ENCODE results near the gene PACS2. TPM values are rescaled to one million over a fixed set of nuclear protein-coding genes. Genes with fewer than 3 reads are reported as not detected.

Gene PACS2
- total RNA-seq, 1 donor from 2014 or later, result 48.0 TPM

DNA sequence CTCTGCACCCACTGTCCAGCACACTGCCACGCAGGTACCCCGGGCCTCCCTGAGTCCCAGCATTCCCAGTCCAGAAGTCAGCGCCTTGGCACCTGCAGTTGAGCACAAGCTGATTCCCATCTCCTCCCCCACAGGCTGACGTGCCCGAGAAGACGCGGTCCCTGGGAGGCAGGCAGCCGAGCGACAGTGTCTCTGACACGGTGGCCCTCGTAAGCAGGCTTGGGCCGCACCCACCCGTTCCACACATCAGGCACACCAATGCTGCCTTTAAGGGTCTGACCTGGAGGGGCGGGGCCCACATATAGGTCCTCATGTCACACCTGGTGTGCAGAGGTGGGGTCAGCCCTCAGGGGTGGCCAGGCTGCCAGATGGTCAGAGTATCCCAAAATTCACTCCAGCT lies 65.4 kb downstream of the PACS2 start:
- ATAC-seq (ENCODE audit: low read depth), result no peak
- peaks cover 8% of the 10 kb centered on the region for H3K4me1 Mint-ChIP-seq
- no peak overlapping the region for H3K4me3 Mint-ChIP-seq
- ChIA-PET CTCF (no interaction called here), POLR2A (interaction anchor here (1.1 kb wide), 1 partner anchor 17 kb away, joined by 3 read pairs; no protein-coding TSS in a partner anchor)
- TF ChIP-seq CTCF (IDR thresholded peaks at IDR 0.05), result no peak
- no peak for DNase-seq
- H3K27ac Mint-ChIP-seq, result no peak overlapping the region
- intact Hi-C loops (cut with micrococcal nuclease), result no loop called here
- H3K9me3 Mint-ChIP-seq, result no peaks in the 10 kb centered on the region
- H3K36me3 Mint-ChIP-seq (ENCODE audit: low read depth), result peaks cover 8% of the 10 kb centered on the region
- no peaks in the 10 kb centered on the region for H3K27me3 Mint-ChIP-seq

DNA sequence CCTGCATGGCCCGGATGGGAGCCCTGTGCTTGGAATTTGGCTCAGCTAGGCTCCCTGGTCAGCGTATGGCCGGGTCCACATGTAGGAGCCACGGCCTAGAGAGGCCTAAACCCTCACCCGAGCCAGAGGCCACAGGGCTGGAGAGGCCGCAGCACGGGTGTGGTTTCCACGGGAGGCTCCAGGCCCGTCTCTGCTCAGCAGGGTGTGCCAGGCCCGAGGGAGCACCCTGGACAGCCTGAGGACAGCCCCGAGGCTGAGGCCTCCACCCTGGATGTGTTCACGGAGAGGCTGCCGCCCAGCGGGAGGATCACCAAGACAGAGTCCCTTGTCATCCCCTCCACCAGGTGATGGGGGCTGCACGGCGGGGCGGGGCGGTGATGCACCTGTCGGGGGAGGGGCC lies 66.2 kb downstream of the PACS2 start:
- peaks cover 8% of the 10 kb centered on the region for H3K36me3 Mint-ChIP-seq (ENCODE audit: low read depth)
- DNase-seq, result no peak
- no peak for TF ChIP-seq CTCF (IDR thresholded peaks at IDR 0.05)
- intact Hi-C loops (cut with micrococcal nuclease), result no loop called here
- no peaks in the 10 kb centered on the region for H3K9me3 Mint-ChIP-seq
- no peak overlapping the region for H3K4me3 Mint-ChIP-seq
- ATAC-seq (ENCODE audit: low read depth), result no peak
- peaks cover 4% of the 10 kb centered on the region for H3K4me1 Mint-ChIP-seq
- no peak overlapping the region for H3K27ac Mint-ChIP-seq
- no peaks in the 10 kb centered on the region for H3K27me3 Mint-ChIP-seq
- ChIA-PET POLR2A (no interaction called here), CTCF (no interaction called here)

GRCh38 chr14:105381446-105382342 lies 67.1 kb downstream of the PACS2 start:
- Mint-ChIP-seq H3K27me3 (no peaks in the 10 kb centered on the region), H3K27ac (no peak overlapping the region), H3K4me1 (no peaks in the 10 kb centered on the region), H3K4me3 (no peak overlapping the region), H3K9me3 (no peaks in the 10 kb centered on the region), H3K36me3 (ENCODE audit: low read depth) (peaks cover 8% of the 10 kb centered on the region)
- TF ChIP-seq CTCF (IDR thresholded peaks at IDR 0.05), result no peak
- ChIA-PET CTCF (no interaction called here), POLR2A (no interaction called here)
- intact Hi-C loops (cut with micrococcal nuclease), result no loop called here
- ATAC-seq (ENCODE audit: low read depth) (no peak), DNase-seq (no peak)

GRCh38 chr14:105382343-105383082 lies 68.0 kb downstream of the PACS2 start:
- H3K27me3 Mint-ChIP-seq, result no peaks in the 10 kb centered on the region
- CTCF ChIA-PET, result no interaction called here
- intact Hi-C loops (cut with micrococcal nuclease), result no loop called here
- peaks cover 8% of the 10 kb centered on the region for H3K36me3 Mint-ChIP-seq (ENCODE audit: low read depth)
- no peaks in the 10 kb centered on the region for H3K9me3 Mint-ChIP-seq
- POLR2A ChIA-PET, result no interaction called here
- ATAC-seq (ENCODE audit: low read depth) (no peak), DNase-seq (no peak)
- no peak overlapping the region for H3K27ac Mint-ChIP-seq
- TF ChIP-seq CTCF (IDR thresholded peaks at IDR 0.05), result no peak
- H3K4me3 Mint-ChIP-seq, result no peak overlapping the region
- H3K4me1 Mint-ChIP-seq, result no peaks in the 10 kb centered on the region

- H3K36me3 Mint-ChIP-seq (ENCODE audit: low read depth), result peaks cover 8% of the 10 kb centered on the region
- H3K4me3 Mint-ChIP-seq, result no peak overlapping the region
- ChIA-PET POLR2A (interaction anchor here (0.5 kb wide), 1 partner anchor 16 kb away, joined by 3 read pairs; no protein-coding TSS in a partner anchor), CTCF (no interaction called here)
- no peaks in the 10 kb centered on the region for H3K27me3 Mint-ChIP-seq
- H3K4me1 Mint-ChIP-seq, result no peaks in the 10 kb centered on the region
- intact Hi-C loops (cut with micrococcal nuclease), result no loop called here
- H3K9me3 Mint-ChIP-seq, result no peaks in the 10 kb centered on the region
- no peak overlapping the region for H3K27ac Mint-ChIP-seq
- no peak for DNase-seq
- no peak for TF ChIP-seq CTCF (IDR thresholded peaks at IDR 0.05)
- ATAC-seq (ENCODE audit: low read depth), result no peak
Measured at GRCh38 chr14:105383083-105383730, 68.7 kb downstream of the PACS2 start.

All from activated B cell treated with CpG ODN at 0.5 μM for 24 hours (primary cell).